IPS-11a (cell line): ENCODE data around the gene FRY.
"Not testable (repeated sequence)": the region's sequence is repeated elsewhere in the genome, so short reads cannot be mapped to it uniquely, and the experiment has no call there.

Source experiments
- H3K4me3 ChIP-seq: one replicate; pipeline ENCODE4 v1.5.1; 2013; ENCODE audit warnings: low read depth, low read length, control low read depth

FRY gene

GRCh38 chr13:32031025-32031814 is at the start of gene FRY:
Gene FRY (plus strand): TSS chr13:32031774. CDS start chr13:32031796, 22 bp downstream.
- H3K4me3 ChIP-seq, result peak within 1 kb of the TSS; percentile 42

- H3K4me3 ChIP-seq, result no peak overlapping the region
Observed at GRCh38 chr13:31982124-31982523, 49.5 kb upstream of the FRY start.

- no peak overlapping the region for H3K4me3 ChIP-seq
Observed at GRCh38 chr13:31982540-31982939, 49.0 kb upstream of the FRY start.

- H3K4me3 ChIP-seq, result not testable (repeated sequence)
Observed at GRCh38 chr13:31983696-31984095, 47.9 kb upstream of the FRY start.

GRCh38 chr13:31984388-31984787 is 47.2 kb upstream of the FRY start:
- H3K4me3 ChIP-seq, result not testable (repeated sequence)

GRCh38 chr13:31986676-31987470 is 44.7 kb upstream of the FRY start:
- H3K4me3 ChIP-seq, result no peak overlapping the region

GRCh38 chr13:31987535-31988170 is 43.9 kb upstream of the FRY start:
- no peak overlapping the region for H3K4me3 ChIP-seq

- H3K4me3 ChIP-seq, result not testable (repeated sequence)
Observed at GRCh38 chr13:31994367-31994766, 37.2 kb upstream of the FRY start.

- no peak overlapping the region for H3K4me3 ChIP-seq
Observed at GRCh38 chr13:31996601-31997000, 35.0 kb upstream of the FRY start.

- H3K4me3 ChIP-seq, result no peak overlapping the region
Observed at GRCh38 chr13:31997641-31998040, 33.9 kb upstream of the FRY start.

- H3K4me3 ChIP-seq, result no peak overlapping the region
Observed at GRCh38 chr13:31998131-31998530, 33.4 kb upstream of the FRY start.

- not testable (repeated sequence) for H3K4me3 ChIP-seq
Observed at GRCh38 chr13:32000754-32001153, 30.8 kb upstream of the FRY start.

- no peak overlapping the region for H3K4me3 ChIP-seq
Observed at GRCh38 chr13:32001154-32001768, 30.3 kb upstream of the FRY start.

- no peak overlapping the region for H3K4me3 ChIP-seq
Observed at GRCh38 chr13:32001769-32002168, 29.8 kb upstream of the FRY start.

GRCh38 chr13:32002873-32003272 is 28.7 kb upstream of the FRY start:
- no peak overlapping the region for H3K4me3 ChIP-seq

- H3K4me3 ChIP-seq, result no peak overlapping the region
Observed at GRCh38 chr13:32007494-32007893, 24.1 kb upstream of the FRY start.

GRCh38 chr13:32008518-32009175 is 22.9 kb upstream of the FRY start:
- no peak overlapping the region for H3K4me3 ChIP-seq

GRCh38 chr13:32009362-32009761 is 22.2 kb upstream of the FRY start:
- H3K4me3 ChIP-seq, result no peak overlapping the region

GRCh38 chr13:32010136-32010535 is 21.4 kb upstream of the FRY start:
- no peak overlapping the region for H3K4me3 ChIP-seq

- H3K4me3 ChIP-seq, result no peak overlapping the region
Observed at GRCh38 chr13:32011971-32012370, 19.6 kb upstream of the FRY start.

GRCh38 chr13:32013181-32013580 is 18.4 kb upstream of the FRY start:
- no peak overlapping the region for H3K4me3 ChIP-seq
